PC-3 (cell line): Measurements from ENCODE around the gene MED8. TPM values are rescaled to one million over a fixed set of nuclear protein-coding genes. Genes with fewer than 3 reads are reported as not detected.

Source experiments
- ATAC-seq: fragments of 200-7000 bp; cut with Tn5 transposase; 2 replicates; pipeline ENCODE4 v1.9.1; 2020; ENCODE audit warnings: mild to moderate bottlenecking, moderate library complexity
- BruUV-seq: library from RNA; stranded (reverse); fragments of 400-500 nt; replicated peaks from 2 replicates; lab custom pipeline; 2021; lab: Mats Ljungman, UMichigan
- CTCF ChIA-PET: fragments of 300-600 bp; sonication (Branson Sonifier 250); formaldehyde crosslinking; loops from one replicate; lab custom pipeline; 2022; ENCODE audit warnings: antibody characterized with exemption; lab: Charles Lee
- POLR2A ChIA-PET: fragments of 300-600 bp; sonication (Branson Sonifier 250); formaldehyde crosslinking; loops from one replicate; lab custom pipeline; 2022; ENCODE audit warnings: antibody characterized with exemption; ENCODE audit not compliant: unreplicated experiment; lab: Charles Lee
- DNase-seq: peaks from one replicate; pipeline ENCODE4 v3.0.0-alpha.2; 2015
- H2AFZ ChIP-seq: fragments of 300-600 bp; sonication (generic); 2 replicates; pipeline ENCODE4 v1.6.0; 2016; ENCODE audit warnings: antibody characterized with exemption, low read length
- H3F3A ChIP-seq: fragments of 300-600 bp; sonication (generic); one replicate; pipeline ENCODE4 v1.6.0; 2017; ENCODE audit warnings: antibody characterized with exemption, low read length, control low read depth, mild to moderate bottlenecking; ENCODE audit not compliant: unreplicated experiment
- H3K27ac ChIP-seq: fragments of 300-600 bp; sonication (generic); 2 replicates; pipeline ENCODE4 v1.5.1; 2016; ENCODE audit warnings: mild to moderate bottlenecking, low read length
- H3K27me3 ChIP-seq: fragments of 300-600 bp; sonication (generic); 2 replicates; pipeline ENCODE4 v1.6.1; 2016; ENCODE audit warnings: low read length, mixed read lengths
- H3K36me3 ChIP-seq: fragments of 300-600 bp; sonication (generic); 2 replicates; pipeline ENCODE4 v1.6.1; 2016; ENCODE audit warnings: low read depth, mixed run types, low read length, mixed read lengths
- H3K4me1 ChIP-seq: fragments of 300-600 bp; sonication (generic); 2 replicates; pipeline ENCODE4 v1.5.1; 2016; ENCODE audit warnings: low read length; ENCODE audit not compliant: insufficient read depth
- H3K4me2 ChIP-seq: fragments of 300-600 bp; sonication (generic); 2 replicates; pipeline ENCODE4 v1.6.0; 2016; ENCODE audit warnings: low read length
- H3K4me3 ChIP-seq: fragments of 300-600 bp; sonication (generic); 2 replicates; pipeline ENCODE4 v1.5.1; 2016; ENCODE audit warnings: mild to moderate bottlenecking, low read length, mixed read lengths
- H3K79me2 ChIP-seq: fragments of 300-600 bp; sonication (generic); 2 replicates; pipeline ENCODE4 v1.6.1; 2017; ENCODE audit warnings: low read length, mixed read lengths
- H3K9ac ChIP-seq: fragments of 300-600 bp; sonication (generic); 2 replicates; pipeline ENCODE4 v1.6.0; 2016; ENCODE audit warnings: mild to moderate bottlenecking, low read length
- H3K9me2 ChIP-seq: fragments of 300-600 bp; sonication (generic); replicated peaks from 2 replicates; pipeline ENCODE4 v1.6.1; 2016; ENCODE audit warnings: mixed run types, low read length, mixed read lengths
- H3K9me3 ChIP-seq: fragments of 300-600 bp; sonication (generic); 2 replicates; pipeline ENCODE4 v1.6.1; 2016; ENCODE audit warnings: low read length, mixed read lengths
- H4K20me1 ChIP-seq: fragments of 300-600 bp; sonication (generic); 2 replicates; pipeline ENCODE4 v1.6.1; 2016; ENCODE audit warnings: low read length, mixed read lengths
- EZH2 ChIP-seq: fragments of 300-600 bp; sonication (generic); IDR thresholded peaks from one replicate; pipeline ENCODE4 v1.6.1; 2017; ENCODE audit warnings: antibody characterized with exemption, mild to moderate bottlenecking, low read length; ENCODE audit not compliant: unreplicated experiment
- EZH2phosphoT487 ChIP-seq: fragments of 300-600 bp; sonication (generic); IDR thresholded peaks from 2 replicates; pipeline ENCODE4 v1.6.1; 2018; ENCODE audit warnings: mild to moderate bottlenecking, antibody characterized with exemption, low read length, borderline replicate concordance
- intact Hi-C: fragments of 100-400 bp; cut with micrococcal nuclease; formaldehyde crosslinking; loops from 2 replicates; pipeline ENCODE4 v1.9.0; 2023
- total RNA-seq: library from RNA; depleted of rRNA; stranded (reverse); fragments of >200 nt; gene quantifications from 2 replicates; pipeline ENCODE4 v1.2.3, GENCODE V29; 2014
- TF ChIP-seq, protein P1 (sequence below): fragments of 300-600 bp; sonication (generic); conservative IDR thresholded peaks from 2 replicates; pipeline ENCODE4 v1.5.1; 2017; ENCODE audit warnings: antibody characterized with exemption, low read depth, mild to moderate bottlenecking, low read length

MED8 gene
- total RNA-seq, 1 experiment from 2014 or later = 41.8 TPM

DNA sequence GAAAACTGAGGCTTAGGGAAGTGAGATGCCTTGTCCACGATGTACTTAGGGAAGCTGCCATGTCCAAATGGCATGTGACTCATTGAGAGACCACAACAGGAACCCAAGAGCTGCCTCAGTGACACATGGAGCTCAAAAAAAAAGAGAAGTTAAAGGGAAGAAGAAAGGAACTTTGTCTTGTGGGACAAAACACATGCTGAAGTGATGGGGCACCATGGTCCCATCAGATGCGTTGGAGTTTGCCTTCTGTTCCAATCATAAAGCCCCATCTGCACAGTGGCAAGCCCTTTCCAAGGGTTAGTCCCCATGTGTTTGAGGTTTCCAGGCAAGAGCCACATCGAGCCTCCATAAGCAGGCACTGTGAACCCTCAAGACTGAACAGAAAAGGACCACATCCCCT lies 8.0 kb downstream of the MED8 start:
- Histone ChIP-seq H3K9me3 (no peaks in the 10 kb centered on the region), H3K36me3 (peaks cover 28% of the 10 kb centered on the region), H3F3A (no peaks in the 10 kb centered on the region), H3K9ac (no peak overlapping the region), H3K79me2 (peaks cover under 1% of the 10 kb centered on the region; the same call in 1 of the 2 replicates), H2AFZ (no peak overlapping the region), H4K20me1 (no peaks in the 10 kb centered on the region), H3K27me3 (no peaks in the 10 kb centered on the region), H3K27ac (no peak overlapping the region), H3K4me3 (no peak overlapping the region), H3K4me2 (no peak overlapping the region), H3K9me2 (no peaks in the 10 kb centered on the region), H3K4me1 (no peaks in the 10 kb centered on the region)
- CTCF ChIA-PET = no interaction called here
- DNase-seq (no peak), ATAC-seq (no peak)
- POLR2A ChIA-PET = interaction anchor here (0.6 kb wide), 1 partner anchor 146 kb away, joined by 12 read pairs; no protein-coding TSS in a partner anchor
- TF ChIP-seq, protein P1, sequence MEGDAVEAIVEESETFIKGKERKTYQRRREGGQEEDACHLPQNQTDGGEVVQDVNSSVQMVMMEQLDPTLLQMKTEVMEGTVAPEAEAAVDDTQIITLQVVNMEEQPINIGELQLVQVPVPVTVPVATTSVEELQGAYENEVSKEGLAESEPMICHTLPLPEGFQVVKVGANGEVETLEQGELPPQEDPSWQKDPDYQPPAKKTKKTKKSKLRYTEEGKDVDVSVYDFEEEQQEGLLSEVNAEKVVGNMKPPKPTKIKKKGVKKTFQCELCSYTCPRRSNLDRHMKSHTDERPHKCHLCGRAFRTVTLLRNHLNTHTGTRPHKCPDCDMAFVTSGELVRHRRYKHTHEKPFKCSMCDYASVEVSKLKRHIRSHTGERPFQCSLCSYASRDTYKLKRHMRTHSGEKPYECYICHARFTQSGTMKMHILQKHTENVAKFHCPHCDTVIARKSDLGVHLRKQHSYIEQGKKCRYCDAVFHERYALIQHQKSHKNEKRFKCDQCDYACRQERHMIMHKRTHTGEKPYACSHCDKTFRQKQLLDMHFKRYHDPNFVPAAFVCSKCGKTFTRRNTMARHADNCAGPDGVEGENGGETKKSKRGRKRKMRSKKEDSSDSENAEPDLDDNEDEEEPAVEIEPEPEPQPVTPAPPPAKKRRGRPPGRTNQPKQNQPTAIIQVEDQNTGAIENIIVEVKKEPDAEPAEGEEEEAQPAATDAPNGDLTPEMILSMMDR = no peak
- TF ChIP-seq EZH2phosphoT487 (no peak), EZH2 (no peak)
- intact Hi-C loops = loop anchor here (2.0 kb wide), 1 partner anchor 155 kb away; no protein-coding TSS in a partner anchor
- BruUV-seq = no TSS peak

DNA sequence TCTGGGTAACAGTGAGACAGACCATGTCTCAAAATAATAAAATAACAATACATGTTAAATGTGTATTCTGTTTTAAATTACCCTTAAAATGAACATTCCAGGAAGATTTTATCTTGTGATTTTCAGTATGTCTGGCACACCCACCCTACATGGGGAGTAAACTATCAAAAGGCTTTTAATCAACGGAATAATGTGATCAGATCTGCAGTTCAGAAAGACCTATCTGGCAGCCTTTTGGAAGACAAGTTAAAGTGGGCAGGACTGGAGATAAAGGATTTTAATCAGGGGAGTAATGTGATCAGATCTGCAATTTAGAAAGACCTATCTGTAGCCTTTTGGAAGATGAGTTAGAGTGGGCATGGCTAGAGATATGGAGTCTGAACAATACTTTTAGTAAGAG lies 10.1 kb downstream of the MED8 start:
- Histone ChIP-seq H3K9ac (no peak overlapping the region), H3K36me3 (peaks cover 8% of the 10 kb centered on the region), H3K4me2 (no peak overlapping the region), H3F3A (no peaks in the 10 kb centered on the region), H3K4me1 (peaks cover 2% of the 10 kb centered on the region), H3K79me2 (no peaks in the 10 kb centered on the region), H3K9me2 (no peaks in the 10 kb centered on the region), H3K27me3 (no peaks in the 10 kb centered on the region), H3K4me3 (no peak overlapping the region), H4K20me1 (no peaks in the 10 kb centered on the region), H3K9me3 (no peaks in the 10 kb centered on the region), H3K27ac (no peak overlapping the region), H2AFZ (no peak overlapping the region)
- ChIA-PET CTCF (no interaction called here), POLR2A (no interaction called here)
- DNase-seq (no peak), ATAC-seq (no peak)
- intact Hi-C loops = no loop called here
- TF ChIP-seq, protein P1 = no peak
- TF ChIP-seq EZH2 (no peak), EZH2phosphoT487 (no peak)
- BruUV-seq = no TSS peak

DNA sequence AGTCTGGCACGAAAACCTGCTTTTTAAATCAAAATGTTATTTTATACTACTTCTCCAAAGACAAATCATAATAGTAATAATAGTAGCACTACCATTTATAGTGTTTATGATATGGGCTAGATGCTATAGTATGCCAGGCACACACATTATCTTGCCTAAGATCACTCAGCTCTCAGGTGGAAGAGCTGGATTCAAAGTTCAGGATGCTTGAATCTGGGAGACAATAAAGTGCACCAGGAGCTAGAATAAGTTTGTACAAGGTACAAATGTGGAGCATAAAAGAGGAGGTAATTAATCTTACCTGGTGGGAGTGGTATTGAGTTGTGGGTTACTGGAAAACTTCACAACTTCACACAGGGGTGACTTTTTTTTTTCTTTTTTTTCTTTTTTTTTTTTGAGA lies 11.8 kb downstream of the MED8 start:
- no peak for ATAC-seq
- BruUV-seq = no TSS peak
- Histone ChIP-seq H3K4me3 (no peak overlapping the region), H3K4me2 (no peak overlapping the region), H3K9me3 (no peaks in the 10 kb centered on the region), H3K9ac (no peak overlapping the region), H2AFZ (no peak overlapping the region), H4K20me1 (no peaks in the 10 kb centered on the region), H3K4me1 (peaks cover 18% of the 10 kb centered on the region), H3F3A (peaks cover 5% of the 10 kb centered on the region), H3K79me2 (no peaks in the 10 kb centered on the region), H3K27ac (no peak overlapping the region), H3K27me3 (no peaks in the 10 kb centered on the region), H3K9me2 (no peaks in the 10 kb centered on the region), H3K36me3 (no peaks in the 10 kb centered on the region)
- ChIA-PET POLR2A (no interaction called here), CTCF (no interaction called here)
- TF ChIP-seq, protein P1 = no peak
- TF ChIP-seq EZH2phosphoT487 (no peak), EZH2 (no peak)
- DNase-seq = no peak
- intact Hi-C loops = no loop called here
